GM18519 (cell line): Measurements from ENCODE around the gene GRHPR.
"Not testable (repeated sequence)": the region's sequence is repeated elsewhere in the genome, so short reads cannot be mapped to it uniquely, and the experiment has no call there.

ENCODE experiments used
- ATAC-seq: cut with Tn5 transposase; IDR thresholded peaks from one replicate; pipeline ENCODE4 v1.9.1; 2021; ENCODE audit warnings: mild to moderate bottlenecking, moderate library complexity; ENCODE audit not compliant: unreplicated experiment, low FRiP score

The GRHPR gene

DNA sequence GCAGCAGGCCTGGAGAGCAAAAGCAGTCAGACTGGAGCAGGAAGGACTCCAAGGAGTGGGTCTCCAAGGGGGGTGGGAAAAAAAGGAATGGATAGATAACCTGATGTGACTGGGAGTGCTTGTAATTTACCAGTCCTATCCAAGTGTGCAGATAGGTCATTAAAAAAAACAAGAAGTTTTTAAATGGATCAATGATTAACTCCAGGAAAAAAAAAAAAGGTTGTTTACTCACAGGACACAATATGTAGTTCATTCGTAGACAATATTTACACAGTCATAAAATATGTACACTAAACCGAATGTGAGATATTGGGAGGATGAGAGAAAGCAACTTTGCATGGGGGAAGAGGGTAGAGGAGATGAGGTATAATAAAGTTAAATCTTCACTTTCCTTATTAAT is 22.4 kb downstream of the GRHPR start:
- ATAC-seq = no peak

DNA sequence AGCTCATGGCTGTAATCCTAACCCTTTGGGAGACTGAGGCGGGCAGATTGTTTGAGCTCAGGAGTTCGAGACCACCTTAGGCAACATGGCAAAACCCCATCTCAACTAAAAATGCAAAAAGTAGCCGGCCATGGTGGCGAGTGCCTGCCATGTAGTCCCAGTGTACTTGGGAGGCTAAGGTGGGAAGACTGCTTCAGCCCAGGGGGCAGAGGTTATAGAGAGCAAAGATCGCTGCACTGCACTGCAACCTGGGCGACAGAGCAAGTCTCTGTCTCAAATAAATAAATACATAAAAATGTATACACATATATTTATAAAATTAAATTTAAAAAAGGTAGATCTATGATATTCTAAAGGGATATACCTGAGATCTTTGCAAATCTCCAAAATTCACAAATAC is 23.3 kb downstream of the GRHPR start:
- no peak for ATAC-seq

DNA sequence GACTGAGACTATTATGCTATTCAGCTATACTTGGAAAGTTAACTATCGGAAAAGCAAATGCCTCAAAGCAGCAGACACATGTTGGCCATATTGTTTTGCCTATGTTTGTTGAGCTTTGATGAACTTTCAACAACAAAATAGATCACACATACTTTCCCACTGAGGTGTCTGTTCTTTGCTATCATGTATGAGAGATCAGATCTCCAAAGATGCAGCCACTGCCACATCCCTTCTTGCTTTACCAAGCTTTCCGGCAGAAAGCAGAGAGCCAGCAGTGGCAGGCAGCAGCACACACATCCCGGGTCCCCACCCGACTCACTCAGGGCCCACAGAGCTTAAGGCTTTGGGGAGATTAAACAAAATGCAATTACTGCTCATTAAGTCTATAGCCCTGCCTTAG is 23.9 kb downstream of the GRHPR start:
- ATAC-seq = no peak

DNA sequence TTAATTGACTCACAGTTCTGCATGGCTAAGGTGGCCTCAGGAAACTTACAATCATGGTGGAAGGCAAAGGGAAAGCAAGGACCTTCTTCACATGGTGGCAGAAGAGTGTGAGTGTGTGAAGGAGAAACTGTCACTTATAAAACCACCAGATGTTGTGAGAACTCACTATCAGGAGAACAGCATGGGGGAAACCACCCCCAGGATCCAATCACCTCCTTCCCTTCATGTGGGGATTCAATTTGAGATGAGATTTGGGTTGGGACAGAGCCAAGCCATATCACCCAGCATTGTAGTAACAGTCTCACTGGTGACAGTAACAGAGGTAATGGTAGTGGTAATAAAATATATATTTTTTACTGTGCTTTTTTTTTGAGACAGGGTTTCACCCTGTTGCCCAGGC is 24.6 kb downstream of the GRHPR start:
- no peak for ATAC-seq

DNA sequence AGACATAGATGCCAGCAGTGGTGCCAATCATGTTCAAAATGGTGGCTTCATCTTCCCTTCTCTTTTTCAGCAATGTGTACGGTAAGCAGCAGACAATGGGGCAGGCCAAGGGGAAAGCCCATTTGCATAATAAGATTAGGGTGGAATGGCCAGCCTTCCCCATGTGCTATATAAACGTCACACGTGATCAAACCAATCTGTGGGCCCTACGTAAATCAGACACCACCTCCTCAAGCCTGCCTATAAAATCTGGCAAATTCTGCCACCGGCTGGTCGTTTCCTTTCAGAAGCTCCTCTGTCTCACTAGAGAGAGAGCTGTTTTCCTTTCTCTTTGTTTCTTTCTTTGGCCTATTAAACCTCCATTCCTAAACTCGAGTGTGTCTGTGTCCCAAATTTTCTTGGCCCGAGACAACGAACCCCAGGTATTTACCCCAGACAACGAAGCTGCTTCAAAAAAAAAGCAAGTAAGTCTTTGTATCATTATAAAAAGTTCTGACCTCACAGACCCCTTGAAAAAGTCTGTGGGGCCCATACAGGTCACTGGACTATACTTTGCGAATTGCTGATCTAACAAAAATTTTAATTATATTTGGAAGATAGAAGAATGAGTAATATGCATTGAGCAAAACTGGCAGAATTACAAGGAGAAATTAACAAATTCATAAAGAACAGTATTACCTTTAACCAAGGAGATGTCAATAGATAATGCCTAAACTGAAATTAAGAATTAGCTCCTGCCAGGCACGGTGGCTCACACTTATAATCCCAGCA is 27.6 kb downstream of the GRHPR start:
- ATAC-seq = no peak

DNA sequence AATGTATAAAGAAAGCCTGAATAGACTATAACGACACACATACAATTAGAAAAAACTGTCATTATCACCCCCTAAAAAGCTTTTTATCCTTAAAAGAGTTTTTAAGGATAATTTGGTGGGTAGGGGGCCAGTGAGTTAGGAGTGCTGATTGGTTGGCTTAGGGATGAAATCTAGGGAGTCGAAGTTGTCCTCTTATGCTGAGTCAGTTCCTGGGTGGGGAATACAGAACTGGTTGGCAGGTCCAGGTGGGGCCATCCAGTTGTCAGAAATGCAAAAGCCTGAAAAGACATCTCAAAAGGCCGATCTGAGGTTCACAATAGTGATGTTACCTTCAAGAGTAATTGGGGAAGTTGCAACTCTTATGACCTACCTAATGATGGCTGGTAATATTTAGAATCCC is 29.1 kb downstream of the GRHPR start:
- no peak for ATAC-seq

DNA sequence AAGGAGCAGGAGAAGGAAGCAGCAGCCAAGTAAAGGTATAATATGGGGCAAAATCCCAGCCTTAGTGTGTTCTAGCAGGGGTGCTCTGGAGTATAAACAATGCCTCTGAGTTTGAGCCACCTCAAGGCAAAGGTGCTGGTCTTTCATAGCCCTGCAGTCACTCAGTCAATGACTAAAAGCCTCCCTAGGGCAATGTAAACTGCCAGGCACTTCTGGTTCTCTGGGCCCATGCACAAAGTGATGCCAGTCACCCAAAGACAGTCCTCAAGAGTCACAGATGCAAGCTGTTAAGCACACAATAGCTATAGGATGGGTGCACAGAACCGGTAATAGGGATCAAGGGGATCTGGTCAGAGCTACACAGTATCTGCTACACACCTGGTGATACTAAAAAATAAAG is 30.1 kb downstream of the GRHPR start:
- ATAC-seq = no peak

DNA sequence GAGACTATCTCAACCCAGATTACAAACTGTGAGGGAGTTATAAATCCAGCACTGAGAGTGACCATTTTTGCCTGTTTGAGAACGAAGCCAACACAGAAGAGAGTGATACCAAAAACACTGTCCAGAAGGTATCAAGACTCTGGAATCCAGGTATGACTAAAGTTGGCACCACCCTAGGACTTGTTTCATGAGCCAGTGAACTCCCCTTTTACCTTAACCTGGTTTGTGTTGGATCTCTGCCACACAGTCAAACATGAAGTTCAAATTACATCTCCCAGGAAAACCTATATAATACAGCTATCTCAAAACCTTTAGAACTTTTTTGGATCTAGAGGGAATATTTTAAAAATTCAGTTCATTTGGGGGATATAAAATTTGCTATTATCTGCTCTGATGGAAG is 31.3 kb downstream of the GRHPR start:
- ATAC-seq = no peak

DNA sequence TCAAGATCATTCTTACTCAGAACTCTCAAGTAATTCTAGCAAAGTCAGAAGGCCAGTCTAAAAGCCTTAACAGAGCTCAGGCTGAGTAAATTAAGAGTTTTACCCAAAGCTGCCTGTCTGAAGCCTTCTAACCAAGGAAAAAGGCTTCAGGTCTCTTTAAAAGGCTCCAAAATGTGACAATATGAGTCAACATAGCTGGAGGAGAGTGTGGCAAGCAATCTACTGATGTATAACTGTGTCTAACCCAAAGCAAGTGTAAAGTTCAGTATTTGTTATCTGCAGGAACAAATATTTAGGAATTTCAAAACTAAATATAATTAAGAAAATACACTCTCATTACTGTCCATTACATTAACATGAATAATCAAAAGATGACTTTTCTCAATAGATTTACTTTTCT is 31.7 kb downstream of the GRHPR start:
- no peak for ATAC-seq

DNA sequence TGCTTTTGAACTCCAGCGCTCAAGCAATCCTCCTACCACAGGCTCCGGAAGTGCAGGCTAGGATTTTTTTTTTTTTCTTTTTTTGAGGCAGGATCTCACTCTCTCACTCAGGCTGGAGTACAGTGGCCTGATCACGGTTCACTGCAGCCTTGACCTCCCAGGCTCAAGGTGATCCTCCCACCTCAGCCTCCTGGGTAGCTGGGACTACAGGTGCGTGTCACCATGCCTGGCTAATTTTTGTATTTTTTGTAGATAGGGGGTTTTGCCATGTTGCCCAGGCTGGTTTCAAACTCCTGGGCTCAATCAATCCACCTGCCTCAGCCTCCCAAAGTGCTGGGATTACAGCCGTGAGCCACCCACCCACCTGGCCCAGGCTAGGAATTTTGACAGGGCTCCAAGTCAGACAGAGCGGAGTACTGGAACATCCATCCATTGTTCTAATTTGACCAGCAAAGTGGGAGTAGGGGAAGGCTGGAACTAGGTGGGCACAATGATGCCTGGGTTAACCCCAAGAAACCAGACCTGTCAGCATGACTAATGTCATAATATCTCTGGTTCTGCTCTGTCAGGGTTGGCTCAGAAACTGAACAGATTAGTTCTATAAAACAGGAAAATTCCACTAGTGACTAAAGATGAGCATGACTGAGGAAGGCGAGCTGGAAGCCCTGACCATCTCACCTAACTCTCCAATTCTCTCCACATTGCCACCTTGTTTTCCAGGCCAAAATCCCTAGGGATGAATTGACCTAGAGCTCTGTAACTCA is 33.6 kb downstream of the GRHPR start:
- no peak for ATAC-seq

DNA sequence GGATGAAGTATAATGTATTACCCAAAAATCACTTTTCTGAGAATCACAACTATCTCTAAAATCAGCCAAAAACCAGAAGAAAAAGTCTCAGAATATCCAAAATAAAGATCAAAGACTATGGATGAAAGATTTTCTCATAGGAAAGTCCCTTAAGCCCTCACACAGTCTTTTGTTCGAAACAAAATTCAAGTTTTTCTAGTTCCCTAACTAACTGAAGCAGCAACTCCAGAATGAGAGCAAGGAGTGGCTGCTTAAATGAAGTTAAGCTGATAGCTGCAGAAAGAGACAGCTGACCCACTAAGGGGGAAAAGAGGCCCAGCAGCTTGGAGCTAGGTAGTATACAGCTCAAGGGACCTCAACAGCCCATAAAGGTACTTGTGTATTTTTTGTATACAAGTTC is 34.3 kb downstream of the GRHPR start:
- ATAC-seq = no peak

DNA sequence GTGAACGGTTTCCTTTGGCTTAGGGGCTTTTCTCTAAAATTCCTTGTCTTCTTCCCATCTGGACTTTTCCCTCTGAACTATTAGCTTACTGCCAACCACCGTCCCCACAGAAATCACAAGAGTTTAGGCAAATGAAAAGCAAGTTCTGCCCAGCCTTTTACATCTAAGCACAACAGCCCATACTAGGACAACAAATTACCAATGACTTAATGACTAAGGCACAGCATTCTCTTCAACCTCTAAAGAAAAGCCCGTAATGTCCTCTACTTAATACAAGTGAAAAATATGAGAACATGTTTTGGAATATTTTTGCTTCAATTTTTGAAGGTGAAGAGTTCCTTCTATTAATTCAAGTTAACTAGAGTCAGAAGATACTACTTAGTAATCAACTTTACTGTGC is 41.5 kb downstream of the GRHPR start:
- no peak for ATAC-seq

DNA sequence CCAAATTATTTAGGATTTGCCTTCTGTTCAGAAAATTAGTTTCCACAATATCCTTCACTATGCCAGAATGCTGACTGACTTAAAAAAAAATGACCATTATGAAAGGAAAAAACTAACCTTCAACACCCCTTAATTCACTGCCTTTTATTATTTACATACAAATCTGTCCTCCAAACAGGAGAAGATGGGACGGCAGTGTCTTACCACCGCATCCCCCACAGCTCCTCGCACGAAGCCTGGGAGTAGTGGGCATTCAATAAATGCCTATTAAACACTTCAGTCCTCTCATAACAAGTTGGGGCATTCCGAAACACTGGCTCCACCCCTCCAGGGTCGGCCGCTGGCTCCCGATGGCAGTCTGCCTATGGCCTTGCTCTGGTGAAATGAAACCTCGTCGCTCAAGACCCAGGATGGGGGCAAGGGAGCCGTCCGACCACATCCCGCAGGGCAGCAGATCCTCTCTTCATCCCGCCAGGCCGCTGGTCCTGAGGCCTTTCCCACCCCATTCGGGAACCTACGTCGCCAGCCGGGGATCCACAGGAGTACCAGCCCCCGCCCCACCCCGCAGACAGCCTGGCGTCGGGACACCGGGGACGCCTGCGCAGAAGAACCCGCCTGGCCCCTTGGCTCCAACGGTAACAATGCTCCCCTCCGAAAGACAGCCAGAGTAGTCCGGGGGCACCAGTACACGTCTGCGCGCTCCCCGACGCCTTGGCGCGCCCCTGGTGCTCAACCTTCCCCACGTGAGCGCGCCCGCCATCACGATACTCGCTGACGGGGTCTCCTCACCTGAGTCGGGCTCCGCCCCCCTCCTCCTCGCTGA is 42.1 kb downstream of the GRHPR start:
- peak; percentile 27 for ATAC-seq

DNA sequence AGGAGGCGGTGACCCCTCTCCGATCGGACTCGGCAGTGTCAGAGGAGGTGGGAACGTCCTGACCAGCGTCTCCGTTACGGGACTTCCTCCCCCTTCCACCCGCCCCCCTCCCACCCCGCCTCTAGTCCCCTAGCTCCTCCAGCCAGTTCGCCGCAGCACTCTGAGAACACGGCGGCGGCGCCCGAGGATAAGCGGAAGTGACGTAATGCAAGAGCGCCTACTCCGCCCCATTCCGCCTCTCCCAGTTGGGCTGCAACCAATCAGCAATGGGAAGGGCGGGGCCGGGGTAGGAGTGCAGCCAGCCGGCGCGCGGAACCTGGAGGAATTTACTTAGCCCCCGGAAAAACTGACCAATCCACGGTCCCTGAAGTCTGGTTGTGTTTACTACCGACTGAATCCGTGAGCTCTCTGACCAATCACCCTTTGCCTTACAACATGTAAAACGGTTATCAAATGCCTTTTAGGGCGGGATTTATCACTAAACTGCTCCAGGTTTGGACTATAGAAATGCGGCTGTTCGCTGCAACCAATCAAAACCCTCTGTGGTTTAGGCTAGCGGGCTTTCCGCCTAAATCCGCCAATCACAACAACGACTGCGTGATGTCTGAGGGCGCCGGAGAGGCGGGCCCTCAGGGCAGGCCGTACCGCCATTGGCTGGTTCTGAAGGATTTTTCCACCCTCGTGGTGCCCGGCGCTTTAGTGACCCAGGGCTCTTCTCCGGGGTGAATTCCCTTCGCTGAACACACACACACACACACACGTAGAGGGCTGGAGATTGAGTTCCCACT is 42.9 kb downstream of the GRHPR start, which contains the start of gene ZBTB5:
ZBTB5 (minus strand) TSS at position 202 of the 788 bp plus-strand sequence. CDS start 22,899 bp downstream, outside the sequence.
- peak; percentile 78 for ATAC-seq

DNA sequence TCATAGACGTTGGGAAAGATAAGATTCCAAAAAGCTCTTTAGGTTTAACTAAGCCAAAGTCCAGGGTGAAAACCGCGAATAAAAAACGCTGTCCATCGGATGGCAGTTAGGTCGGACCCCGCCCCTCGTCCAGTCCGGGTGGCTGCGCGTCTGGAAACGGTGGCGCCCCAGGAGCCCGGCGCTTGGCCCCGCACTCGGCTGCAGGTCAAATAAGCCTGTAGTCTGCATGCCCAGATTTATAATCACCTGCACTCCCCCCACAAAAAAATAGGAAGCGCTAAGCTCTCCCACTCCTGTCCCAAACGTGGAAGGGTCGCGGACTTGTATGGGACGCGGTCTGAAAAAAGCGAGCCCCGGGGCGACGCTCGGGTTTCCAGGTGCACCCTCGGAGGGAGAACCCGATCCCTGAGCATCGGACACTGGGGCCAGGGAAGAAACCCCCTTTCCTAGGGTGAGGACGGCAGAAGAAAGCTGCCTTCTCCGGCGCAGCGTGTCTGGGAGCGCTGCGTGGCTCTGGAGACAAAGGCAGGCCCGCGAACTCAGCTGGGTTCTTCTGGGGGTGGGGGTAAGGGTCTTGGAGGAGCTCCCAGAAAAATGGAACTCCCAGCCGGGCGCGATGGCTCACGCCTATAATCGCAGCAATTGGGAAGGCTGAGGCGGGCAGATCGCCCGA is 43.7 kb downstream of the GRHPR start:
- ATAC-seq = no peak

DNA sequence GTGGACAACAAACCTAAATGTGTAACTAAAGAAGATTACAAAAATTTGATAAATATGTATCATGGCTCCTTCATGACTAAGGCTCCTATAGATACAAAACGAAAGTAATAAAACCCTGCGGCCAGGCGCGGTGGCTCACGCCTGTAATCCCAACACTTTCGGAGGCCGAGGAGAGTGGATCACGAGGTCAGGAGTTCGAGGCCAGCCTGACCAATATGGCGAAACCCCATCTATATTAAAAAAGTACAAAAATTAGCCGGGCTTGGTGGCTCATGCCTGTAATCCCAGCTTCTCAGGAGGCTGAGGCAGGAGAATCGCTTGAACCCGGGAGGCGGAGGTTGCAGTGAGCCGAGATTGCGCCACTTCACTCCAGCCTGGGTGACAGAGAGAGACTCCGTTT is 45.0 kb downstream of the GRHPR start:
- not testable (repeated sequence) for ATAC-seq

DNA sequence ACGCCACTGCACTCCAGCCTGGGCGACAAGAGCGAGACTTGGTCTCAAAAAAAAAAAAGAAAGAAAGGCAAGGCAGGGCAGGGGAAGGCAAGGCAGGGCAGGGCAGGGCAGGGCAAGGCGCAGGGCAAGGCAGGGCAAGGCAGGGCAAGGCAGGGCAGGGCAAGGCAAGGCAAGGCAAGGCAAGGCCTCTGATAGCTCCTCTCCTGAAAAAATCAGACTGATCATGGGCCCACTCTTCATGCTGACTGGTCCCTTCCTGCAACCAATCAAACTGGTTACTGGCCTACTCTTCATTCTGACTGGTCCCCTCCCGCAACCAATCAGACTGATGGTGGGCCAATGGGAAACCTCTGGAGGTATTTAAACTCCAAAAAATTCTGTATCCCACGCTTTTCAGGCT is 46.1 kb downstream of the GRHPR start:
- no peak for ATAC-seq

DNA sequence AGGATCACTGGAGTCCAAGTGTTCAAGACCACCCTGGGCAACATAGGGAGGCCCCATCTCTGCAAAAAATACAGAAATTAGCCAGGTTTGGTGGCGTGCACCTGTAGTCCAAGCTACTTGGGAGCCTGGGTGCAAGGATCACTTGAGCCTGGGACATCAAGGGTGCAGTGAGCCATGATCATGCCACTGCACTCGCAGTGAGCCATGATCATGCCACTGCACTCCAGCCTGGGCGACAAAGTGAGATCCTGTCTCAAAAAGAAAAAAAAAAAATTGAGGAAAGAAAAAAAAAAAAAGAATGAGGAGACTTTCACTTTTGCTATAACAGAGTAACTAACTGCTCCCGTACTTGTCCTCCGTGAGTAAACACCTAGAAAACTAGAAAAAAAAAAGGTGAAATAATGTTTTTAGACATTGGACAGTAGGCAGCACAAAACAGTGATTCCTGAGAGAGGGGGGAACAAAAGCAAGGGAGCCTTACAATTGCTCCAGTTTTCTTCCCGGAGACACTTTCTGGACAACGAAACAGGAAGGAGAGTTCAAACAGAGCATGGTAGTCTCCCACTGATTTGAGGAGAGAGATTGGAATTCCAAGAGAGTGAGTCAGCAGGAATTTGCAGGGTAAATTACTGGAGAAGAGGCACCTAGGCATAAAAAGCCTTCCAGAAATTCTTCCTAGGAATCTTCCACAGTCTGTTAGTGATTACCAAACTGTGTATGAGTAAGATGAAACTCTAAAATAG is 49.6 kb downstream of the GRHPR start:
- no peak for ATAC-seq

DNA sequence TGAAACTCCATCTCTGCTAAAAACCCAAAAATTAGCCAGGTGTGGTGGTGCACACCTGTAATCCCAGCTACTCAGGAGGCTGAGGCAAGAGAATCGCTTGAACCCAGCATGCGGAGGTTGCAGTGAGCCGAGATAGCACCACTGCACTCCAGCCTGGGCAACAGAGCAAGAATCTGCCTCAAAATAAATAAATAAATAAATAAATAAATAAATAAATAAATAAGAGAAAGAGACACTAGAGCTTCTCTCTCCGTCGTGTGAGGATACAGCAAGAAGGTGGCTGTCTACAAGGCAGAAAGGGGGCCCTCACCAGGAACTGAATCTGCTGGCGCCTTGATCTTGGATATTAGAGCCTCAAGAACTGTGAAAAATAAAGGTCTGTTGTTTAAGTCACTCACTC is 51.5 kb downstream of the GRHPR start:
- ATAC-seq = not testable (repeated sequence)
